Thymus (tissue), 11 donors: ENCODE data around the gene FGF14. TPM values are rescaled to one million over a fixed set of nuclear protein-coding genes. Genes with fewer than 3 reads are reported as not detected.

Experiments used
- DNase-seq, 9 donors: peaks; one replicate each; pipeline ENCODE4 v3.0.0-alpha.2; 2013; ENCODE audit warnings: low spot score in 9 of 9, low read depth in 6 of 9, missing footprints in 1 of 9
- H3K27ac ChIP-seq, 2 donors: one replicate each; pipeline ENCODE4 v1.5.1; 2013; ENCODE audit warnings: control low read depth in 1 of 2, low read depth in 1 of 2, low read length in 1 of 2, mild to moderate bottlenecking in 1 of 2, moderate library complexity in 1 of 2
- H3K27me3 ChIP-seq, 2 donors: one replicate each; pipeline ENCODE4 v1.5.1; 2013; ENCODE audit warnings: low read length in 1 of 2; ENCODE audit not compliant: control insufficient read depth in 2 of 2, insufficient read depth in 1 of 2
- H3K36me3 ChIP-seq, 2 donors: one replicate each; pipeline ENCODE4 v1.5.1; 2013; ENCODE audit warnings: low read length in 1 of 2, mild to moderate bottlenecking in 1 of 2, moderate library complexity in 1 of 2; ENCODE audit not compliant: control insufficient read depth in 2 of 2, insufficient read depth in 2 of 2
- H3K4me1 ChIP-seq, 2 donors: one replicate each; pipeline ENCODE4 v1.5.1; 2013; ENCODE audit warnings: low read length in 2 of 2; ENCODE audit not compliant: control insufficient read depth in 2 of 2, insufficient read depth in 2 of 2
- H3K4me3 ChIP-seq, 2 donors: one replicate each; pipeline ENCODE4 v1.5.1; 2013; ENCODE audit warnings: low read length in 2 of 2, control low read depth in 1 of 2, mild to moderate bottlenecking in 1 of 2
- H3K9me3 ChIP-seq, 2 donors: one replicate each; pipeline ENCODE4 v1.5.1; 2013; ENCODE audit warnings: low read length in 1 of 2, mild to moderate bottlenecking in 1 of 2; ENCODE audit not compliant: control insufficient read depth in 2 of 2, insufficient read depth in 1 of 2
- WGBS: extraction: QIAGEN DNeasy Blood & Tissue Kit; methylation state at CpG from one replicate; pipeline ENCODE4 v1.1.7; 2013; 5-methylcytosine and 5-hydroxymethylcytosine counted together
- polyA plus RNA-seq: library from polyadenylated mRNA; stranded (reverse); fragments of 200-250 nt; gene quantifications from one replicate; pipeline ENCODE4 v1.2.3, GENCODE V29; 2013
- total RNA-seq: library from RNA; stranded (reverse); fragments of 120-200 nt; gene quantifications from one replicate; pipeline ENCODE4 v1.2.4, GENCODE V29; 2013
- donor health status: healthy.

FGF14 gene
- total and polyA plus RNA-seq, 2 donors = 0.05 to 0.14 TPM

GRCh38 chr13:101717353-101717752, 684.5 kb downstream of the FGF14 start:
- Histone ChIP-seq H3K9me3 (no peaks in the 10 kb centered on the region), H3K4me1 (no peaks in the 10 kb centered on the region), H3K36me3 (no peaks in the 10 kb centered on the region), H3K27me3 (no peaks in the 10 kb centered on the region), H3K27ac (no peak overlapping the region), H3K4me3 (no peak overlapping the region)
- DNase-seq = no peak
- WGBS = 98% methylated on average over 10 of the region's 10 CpGs

- H3K27ac ChIP-seq = no peak overlapping the region
- WGBS = 99% methylated on average over 3 of the region's 3 CpGs
- no peaks in the 10 kb centered on the region for H3K4me1 ChIP-seq
- H3K27me3 ChIP-seq = no peaks in the 10 kb centered on the region
- DNase-seq = no peak
- no peaks in the 10 kb centered on the region for H3K9me3 ChIP-seq
- no peaks in the 10 kb centered on the region for H3K36me3 ChIP-seq
- H3K4me3 ChIP-seq = no peak overlapping the region
Observed at GRCh38 chr13:101714195-101714594, 687.7 kb downstream of the FGF14 start.

GRCh38 chr13:101712026-101712348, 689.9 kb downstream of the FGF14 start:
- no peaks in the 10 kb centered on the region for H3K9me3 ChIP-seq
- DNase-seq = no peak
- no peak overlapping the region for H3K4me3 ChIP-seq
- H3K36me3 ChIP-seq = no peaks in the 10 kb centered on the region
- no peak overlapping the region for H3K27ac ChIP-seq
- no peaks in the 10 kb centered on the region for H3K4me1 ChIP-seq
- 89% methylated on average over 2 of the region's 2 CpGs for WGBS
- no peaks in the 10 kb centered on the region for H3K27me3 ChIP-seq

GRCh38 chr13:101711307-101712025, 690.4 kb downstream of the FGF14 start:
- H3K4me3 ChIP-seq = no peak overlapping the region
- H3K36me3 ChIP-seq = no peaks in the 10 kb centered on the region
- no peaks in the 10 kb centered on the region for H3K27me3 ChIP-seq
- no peaks in the 10 kb centered on the region for H3K4me1 ChIP-seq
- no peak overlapping the region for H3K27ac ChIP-seq
- no peak for DNase-seq
- over 99% methylated on average over 2 of the region's 2 CpGs for WGBS
- H3K9me3 ChIP-seq = no peaks in the 10 kb centered on the region

GRCh38 chr13:101709952-101710351, 691.9 kb downstream of the FGF14 start:
- Histone ChIP-seq H3K4me3 (no peak overlapping the region), H3K27me3 (no peaks in the 10 kb centered on the region), H3K4me1 (no peaks in the 10 kb centered on the region), H3K9me3 (no peaks in the 10 kb centered on the region), H3K27ac (no peak overlapping the region), H3K36me3 (no peaks in the 10 kb centered on the region)
- DNase-seq = no peak
- WGBS = 98% methylated on average over 6 of the region's 6 CpGs

GRCh38 chr13:101708115-101708514, 693.7 kb downstream of the FGF14 start:
- Histone ChIP-seq H3K36me3 (no peaks in the 10 kb centered on the region), H3K27ac (no peak overlapping the region), H3K4me1 (no peaks in the 10 kb centered on the region), H3K27me3 (no peaks in the 10 kb centered on the region), H3K9me3 (no peaks in the 10 kb centered on the region), H3K4me3 (no peak overlapping the region)
- 95% methylated on average over 1 of the region's 1 CpG for WGBS
- no peak for DNase-seq

- H3K27me3 ChIP-seq = no peaks in the 10 kb centered on the region
- H3K9me3 ChIP-seq = no peaks in the 10 kb centered on the region
- DNase-seq = no peak
- no peak overlapping the region for H3K27ac ChIP-seq
- no peaks in the 10 kb centered on the region for H3K4me1 ChIP-seq
- 90% methylated on average over 2 of the region's 2 CpGs for WGBS
- no peaks in the 10 kb centered on the region for H3K36me3 ChIP-seq
- no peak overlapping the region for H3K4me3 ChIP-seq
Observed at GRCh38 chr13:101707659-101708058, 694.2 kb downstream of the FGF14 start.

GRCh38 chr13:101706651-101707050, 695.2 kb downstream of the FGF14 start:
- Histone ChIP-seq H3K4me1 (no peaks in the 10 kb centered on the region), H3K27me3 (no peaks in the 10 kb centered on the region), H3K36me3 (no peaks in the 10 kb centered on the region), H3K9me3 (no peaks in the 10 kb centered on the region), H3K4me3 (no peak overlapping the region), H3K27ac (no peak overlapping the region)
- 3% methylated on average over 6 of the region's 6 CpGs for WGBS
- peak in 3 of 9 donors; percentile 4 to 28 (median 12) for DNase-seq

- no peaks in the 10 kb centered on the region for H3K9me3 ChIP-seq
- 82% methylated on average over 3 of the region's 3 CpGs for WGBS
- no peak overlapping the region for H3K27ac ChIP-seq
- DNase-seq = no peak
- no peaks in the 10 kb centered on the region for H3K27me3 ChIP-seq
- H3K4me3 ChIP-seq = no peak overlapping the region
- no peaks in the 10 kb centered on the region for H3K4me1 ChIP-seq
- no peaks in the 10 kb centered on the region for H3K36me3 ChIP-seq
Observed at GRCh38 chr13:101703838-101704237, 698.0 kb downstream of the FGF14 start.
